CD14-positive monocyte (primary cell): ENCODE results near the gene TMEM259. TPM values are rescaled to one million over a fixed set of nuclear protein-coding genes. Genes with fewer than 3 reads are reported as not detected.

ENCODE experiments used
- DNase-seq, 3 donors: peaks; one replicate each; pipeline ENCODE4 v3.0.0-alpha.2; 2011 to 2022
- H2AFZ ChIP-seq: 2 replicates; pipeline ENCODE4 v1.6.0; 2012; ENCODE audit warnings: mild to moderate bottlenecking, low read depth, low read length, inconsistent platforms; ENCODE audit not compliant: insufficient read depth, poor library complexity, severe bottlenecking
- H3K27ac ChIP-seq, 2 donors: 1 replicate in 1 of 2; 2 replicates in 1 of 2; pipeline ENCODE4 v1.5.1; 2012 to 2013; ENCODE audit warnings: low read length in 2 of 2, control low read depth in 1 of 2, inconsistent platforms in 1 of 2, low read depth in 1 of 2, mild to moderate bottlenecking in 1 of 2
- H3K27me3 ChIP-seq, 2 donors: one replicate each; pipeline versions ENCODE4 v1.6.0 to v1.6.1; 2011 to 2013; ENCODE audit warnings: low read length in 2 of 2; ENCODE audit not compliant: control insufficient read depth in 2 of 2, insufficient read depth in 2 of 2
- H3K36me3 ChIP-seq, 2 donors: replicated peaks in 1 of 2; 1 replicate in 1 of 2; 2 replicates in 1 of 2; pipeline versions ENCODE4 v1.5.1 to v1.6.1; 2012 to 2013; ENCODE audit warnings: low read length in 2 of 2, control low read depth in 1 of 2, inconsistent platforms in 1 of 2, mild to moderate bottlenecking in 1 of 2; ENCODE audit not compliant: insufficient read depth in 2 of 2, control insufficient read depth in 1 of 2
- H3K4me1 ChIP-seq, 2 donors: 1 replicate in 1 of 2; 2 replicates in 1 of 2; pipeline versions ENCODE4 v1.5.1 to v1.6.1; 2012 to 2013; ENCODE audit warnings: low read length in 2 of 2, control low read depth in 1 of 2, inconsistent platforms in 1 of 2, mild to moderate bottlenecking in 1 of 2, moderate library complexity in 1 of 2; ENCODE audit not compliant: insufficient read depth in 2 of 2, control insufficient read depth in 1 of 2
- H3K4me2 ChIP-seq: replicated peaks from 2 replicates; pipeline ENCODE3; 2012; ENCODE audit warnings: low read length, moderate library complexity, mild to moderate bottlenecking; ENCODE audit not compliant: poor library complexity, severe bottlenecking; ENCODE audit errors: extremely low read depth
- H3K4me3 ChIP-seq, 3 experiments: fragments of 200-600 bp in 1 of 3; sonication (generic) in 1 of 3; replicated peaks in 1 of 3; 1 replicate in 2 of 3; 2 replicates in 1 of 3; pipeline ENCODE4 v1.5.1; 2011 to 2013; ENCODE audit warnings: low read length in 3 of 3, mild to moderate bottlenecking in 3 of 3, control low read depth in 2 of 3, low read depth in 2 of 3, inconsistent platforms in 1 of 3, moderate library complexity in 1 of 3
- H3K79me2 ChIP-seq: 2 replicates; pipeline ENCODE4 v1.6.0; 2012; ENCODE audit warnings: mild to moderate bottlenecking, control low read depth, inconsistent platforms, low read length, moderate library complexity; ENCODE audit not compliant: insufficient read depth
- H3K9ac ChIP-seq: 2 replicates; pipeline ENCODE4 v1.6.0; 2017; ENCODE audit warnings: low read length, mild to moderate bottlenecking; ENCODE audit not compliant: insufficient read depth, poor library complexity, severe bottlenecking
- H3K9me3 ChIP-seq, 2 donors: replicated peaks in 1 of 2; 1 replicate in 1 of 2; 2 replicates in 1 of 2; pipeline versions ENCODE4 v1.5.1 to v1.6.1; 2012 to 2013; ENCODE audit warnings: low read length in 2 of 2, control low read depth in 1 of 2; ENCODE audit not compliant: control insufficient read depth in 1 of 2, insufficient read depth in 1 of 2
- H4K20me1 ChIP-seq: 2 replicates; pipeline ENCODE4 v1.6.0; 2012; ENCODE audit warnings: mild to moderate bottlenecking, low read length, control low read depth, moderate library complexity; ENCODE audit not compliant: insufficient read depth
- H3K27ac Mint-ChIP-seq, 7 donors: one replicate each; pipeline ENCODE4 v1.8.0; 2020; ENCODE audit warnings: mild to moderate bottlenecking in 7 of 7, mixed read lengths in 7 of 7, moderate library complexity in 6 of 7, inconsistent platforms in 2 of 7
- H3K27me3 Mint-ChIP-seq, 3 donors: one replicate each; pipeline ENCODE4 v1.8.0; 2021 to 2022; ENCODE audit warnings: low read depth in 3 of 3, mild to moderate bottlenecking in 3 of 3, mixed read lengths in 3 of 3, moderate library complexity in 3 of 3, inconsistent platforms in 1 of 3
- H3K36me3 Mint-ChIP-seq, 2 donors: one replicate each; pipeline ENCODE4 v1.8.0; 2020; ENCODE audit warnings: mixed read lengths in 2 of 2, inconsistent platforms in 1 of 2, mild to moderate bottlenecking in 1 of 2
- H3K4me1 Mint-ChIP-seq: one replicate; pipeline ENCODE4 v1.8.0; 2020; ENCODE audit warnings: mild to moderate bottlenecking, mixed read lengths
- H3K4me3 Mint-ChIP-seq, 2 donors: one replicate each; pipeline ENCODE4 v1.8.0; 2020; ENCODE audit warnings: mild to moderate bottlenecking in 2 of 2, mixed read lengths in 2 of 2, moderate library complexity in 1 of 2
- H3K9me3 Mint-ChIP-seq, 7 donors: one replicate each; pipeline ENCODE4 v1.8.0; 2020 to 2022; ENCODE audit warnings: mixed read lengths in 7 of 7, mild to moderate bottlenecking in 6 of 7, moderate library complexity in 6 of 7, inconsistent platforms in 2 of 7
- CTCF ChIP-seq: fragments of 200-600 bp; IDR thresholded peaks from one replicate; pipeline ENCODE4 v1.8.0; 2022; ENCODE audit warnings: antibody characterized with exemption, mild to moderate bottlenecking
- WGBS: methylation state at CpG from one replicate; pipeline ENCODE4 v1.1.5; 2013; ENCODE audit warnings: missing lambda C conversion rate; ENCODE audit not compliant: insufficient coverage; 5-methylcytosine and 5-hydroxymethylcytosine counted together
- intact Hi-C, 2 donors: fragments of 100-400 bp; cut with micrococcal nuclease; formaldehyde crosslinking; loops; one replicate each; pipeline versions ENCODE4 v1.15.0 to v1.15.1; 2023
- polyA plus RNA-seq, 3 donors: library from polyadenylated mRNA; depleted of rRNA in 1 of 3; unstranded in 2 of 3; stranded (reverse) in 1 of 3; fragments of 300-500 nt in 2 of 3; fragments of >200 nt in 1 of 3; fragmentation: Illumina TruSeq in 2 of 3; gene quantifications; 1 replicate in 2 of 3; 2 replicates in 1 of 3; pipeline ENCODE4 v1.2.3, GENCODE V29; 2012 to 2021

TMEM259 gene
- polyA plus RNA-seq, 3 donors = 37.4 to 417 (median 45.0) TPM

- H3K9me3 ChIP-seq = no peaks in the 10 kb centered on the region
- H3K4me1 ChIP-seq = no peaks in the 10 kb centered on the region
- no peaks in the 10 kb centered on the region for H3K27me3 ChIP-seq
- WGBS = 80% methylated on average over 86 of the region's 92 CpGs
- no peak overlapping the region for H3K4me3 ChIP-seq
- no peak for TF ChIP-seq CTCF
- intact Hi-C loops = no loop called here
- H3K4me2 ChIP-seq = no peak overlapping the region
- H3K36me3 Mint-ChIP-seq = peaks cover 17 to 35% of the 10 kb centered on the region in 2 donors
- H3K4me1 Mint-ChIP-seq = no peaks in the 10 kb centered on the region
- no peak overlapping the region for H2AFZ ChIP-seq
- peaks cover 0 to 3% (median 2%) of the 10 kb centered on the region in 7 donors for H3K9me3 Mint-ChIP-seq
- no peak for DNase-seq
- no peak overlapping the region for H3K27ac ChIP-seq
- H4K20me1 ChIP-seq = peaks cover 61% of the 10 kb centered on the region
- H3K36me3 ChIP-seq = peaks cover 36 to 48% of the 10 kb centered on the region in 2 donors
- no peak overlapping the region for H3K27ac Mint-ChIP-seq
- peaks cover 0 to 5% (median 2%) of the 10 kb centered on the region in 3 donors for H3K27me3 Mint-ChIP-seq
- peaks cover 13% of the 10 kb centered on the region for H3K79me2 ChIP-seq
- no peak overlapping the region for H3K4me3 Mint-ChIP-seq
- H3K9ac ChIP-seq = no peak overlapping the region
These were observed 11.6 kb downstream of the TMEM259 start for GRCh38 chr19:1009041-1009980.

GRCh38 chr19:1008268-1009040 lies 12.5 kb downstream of the TMEM259 start:
- TF ChIP-seq CTCF = no peak

More at GRCh38 chr19:1008268-1009040, 12.5 kb downstream of the TMEM259 start:
- Histone ChIP-seq H2AFZ (no peak overlapping the region), H3K79me2 (peaks cover 4% of the 10 kb centered on the region), H3K27ac (no peak overlapping the region), H3K27me3 (no peaks in the 10 kb centered on the region), H3K4me3 (no peak overlapping the region), H3K4me2 (no peak overlapping the region), H3K9ac (no peak overlapping the region), H3K4me1 (no peaks in the 10 kb centered on the region), H3K9me3 (no peaks in the 10 kb centered on the region), H3K36me3 (peaks cover 27 to 40% of the 10 kb centered on the region in 2 donors), H4K20me1 (peaks cover 52% of the 10 kb centered on the region)
- intact Hi-C loops = no loop called here
- Mint-ChIP-seq H3K4me1 (no peaks in the 10 kb centered on the region), H3K27me3 (peaks cover 0 to 5% (median 4%) of the 10 kb centered on the region in 3 donors), H3K9me3 (peaks cover 0 to 3% (median 2%) of the 10 kb centered on the region in 7 donors), H3K4me3 (no peak overlapping the region), H3K36me3 (peaks cover 9 to 27% of the 10 kb centered on the region in 2 donors), H3K27ac (no peak overlapping the region)
- DNase-seq = no peak
- WGBS = 93% methylated on average over 39 of the region's 45 CpGs
